GM19240 (cell line): ENCODE data around the gene KLHL15.
"Not testable (repeated sequence)": the region's sequence is repeated elsewhere in the genome, so short reads cannot be mapped to it uniquely, and the experiment has no call there.

Experiments
- DNase-seq: peaks from one replicate; pipeline ENCODE4 v3.0.0; 2011; ENCODE audit warnings: low spot score; ENCODE audit not compliant: insufficient read length

Gene KLHL15, protein sequence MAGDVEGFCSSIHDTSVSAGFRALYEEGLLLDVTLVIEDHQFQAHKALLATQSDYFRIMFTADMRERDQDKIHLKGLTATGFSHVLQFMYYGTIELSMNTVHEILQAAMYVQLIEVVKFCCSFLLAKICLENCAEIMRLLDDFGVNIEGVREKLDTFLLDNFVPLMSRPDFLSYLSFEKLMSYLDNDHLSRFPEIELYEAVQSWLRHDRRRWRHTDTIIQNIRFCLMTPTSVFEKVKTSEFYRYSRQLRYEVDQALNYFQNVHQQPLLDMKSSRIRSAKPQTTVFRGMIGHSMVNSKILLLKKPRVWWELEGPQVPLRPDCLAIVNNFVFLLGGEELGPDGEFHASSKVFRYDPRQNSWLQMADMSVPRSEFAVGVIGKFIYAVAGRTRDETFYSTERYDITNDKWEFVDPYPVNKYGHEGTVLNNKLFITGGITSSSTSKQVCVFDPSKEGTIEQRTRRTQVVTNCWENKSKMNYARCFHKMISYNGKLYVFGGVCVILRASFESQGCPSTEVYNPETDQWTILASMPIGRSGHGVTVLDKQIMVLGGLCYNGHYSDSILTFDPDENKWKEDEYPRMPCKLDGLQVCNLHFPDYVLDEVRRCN

DNA sequence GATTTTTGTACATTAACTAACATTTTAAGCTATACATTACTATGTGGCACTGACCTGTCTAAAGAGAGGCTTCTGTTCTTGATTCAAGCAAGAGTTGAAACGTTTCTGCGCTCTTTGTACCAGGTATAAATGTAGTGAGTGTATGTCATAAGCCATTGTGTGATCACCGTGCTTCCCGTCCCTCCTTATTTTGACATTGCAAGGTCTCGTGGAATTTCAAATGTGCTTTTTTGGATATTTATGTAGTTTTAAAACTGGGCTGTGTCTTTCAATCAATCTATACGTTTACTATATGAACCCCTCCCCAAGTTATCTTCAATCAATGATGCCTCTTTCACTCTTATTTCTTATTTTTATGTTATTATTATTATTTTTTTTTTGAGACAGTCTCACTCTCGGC is at the start of gene KLHL15:
Gene KLHL15 (minus strand): TSS at position 101 of the 400 bp plus-strand sequence. CDS start 20,493 bp downstream, outside the sequence.
- DNase-seq: no peak

DNA sequence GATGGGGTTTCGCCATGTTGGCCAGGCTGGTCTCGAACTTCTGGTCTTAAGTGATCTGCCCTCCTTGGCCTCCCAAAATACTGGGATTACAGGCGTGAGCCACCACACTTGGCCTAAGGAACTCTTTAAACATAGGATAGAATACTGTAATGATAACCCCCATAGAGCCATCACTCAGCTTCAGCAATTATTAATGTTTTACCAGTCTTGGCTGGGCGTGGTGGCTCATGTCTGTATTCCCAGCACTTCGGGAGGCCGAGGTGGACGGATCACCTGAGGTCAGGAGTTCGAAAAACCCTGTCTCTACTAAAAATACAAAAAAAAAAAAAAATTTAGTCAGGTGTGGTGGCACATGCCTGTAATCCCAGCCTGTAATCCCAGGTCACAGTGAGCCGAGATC is 42.9 kb upstream of the KLHL15 start:
- no peak for DNase-seq

- DNase-seq: no peak
Observed at GRCh38 chrX:24063488-24063887, 36.5 kb upstream of the KLHL15 start.

DNA sequence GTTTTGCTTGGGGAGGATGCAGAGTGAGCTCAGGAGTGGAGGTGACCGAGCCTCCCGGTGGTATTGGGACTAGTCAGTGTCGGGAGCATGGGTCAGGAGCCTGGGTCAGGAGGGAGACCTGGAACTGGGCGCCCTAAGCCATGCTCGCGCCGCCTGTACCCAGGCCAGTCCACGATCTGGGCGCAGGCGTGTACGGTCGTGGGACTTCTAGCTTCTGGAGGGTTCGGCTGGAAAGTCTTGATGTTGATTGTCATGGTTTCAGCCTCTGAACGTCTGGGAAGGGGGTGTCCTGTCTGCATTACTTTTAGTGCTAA is 28.0 kb upstream of the KLHL15 start:
- DNase-seq: no peak

DNA sequence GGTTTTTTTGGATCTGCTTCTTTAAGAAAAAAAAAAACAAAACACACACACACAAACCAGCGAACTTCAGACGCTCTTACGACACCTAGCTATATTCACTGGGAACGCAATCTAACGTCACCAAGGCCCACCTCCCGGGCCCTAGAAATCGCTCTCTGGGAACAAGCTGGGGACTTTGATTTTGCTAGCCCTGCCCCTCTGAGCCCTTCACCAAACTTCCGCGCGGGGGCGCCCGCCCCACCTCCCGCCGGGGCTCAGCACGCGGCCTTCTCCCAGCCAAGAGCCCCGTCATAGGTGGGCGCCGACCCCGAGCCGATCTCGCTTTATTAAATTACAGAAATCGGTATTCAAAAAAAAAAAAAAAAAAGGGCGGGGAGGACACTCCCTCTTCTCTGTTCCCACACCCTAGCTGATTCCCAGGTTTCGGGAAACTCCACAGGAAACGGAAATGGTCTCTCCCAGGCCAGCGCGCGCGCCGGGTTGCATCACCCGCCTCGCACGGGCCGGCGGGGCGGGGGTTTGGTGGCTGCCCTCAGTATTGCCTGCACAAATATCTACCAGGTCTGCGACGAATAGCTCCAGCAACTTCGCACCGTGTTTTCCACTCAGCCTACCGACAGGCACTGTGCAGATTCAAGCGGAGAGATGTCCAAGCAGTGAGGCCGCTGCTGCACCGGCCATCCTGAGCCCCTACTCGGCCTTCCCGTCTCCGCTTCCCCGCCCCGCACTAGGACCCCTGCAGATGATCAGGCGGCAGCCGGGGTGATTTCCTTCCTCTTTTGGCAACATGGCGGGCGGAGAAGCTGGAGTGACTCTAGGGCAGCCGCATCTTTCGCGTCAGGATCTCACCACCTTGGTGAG is 27.4 kb upstream of the KLHL15 start, which contains the start of gene EIF2S3:
Gene EIF2S3 (plus strand): TSS at position 775 of the 861 bp plus-strand sequence. CDS start 13 bp downstream, at position 788.
- peak; percentile 58 for DNase-seq

GRCh38 chrX:24050522-24051318 is 23.7 kb upstream of the KLHL15 start:
- DNase-seq: not testable (repeated sequence)

GRCh38 chrX:24049643-24050042 is 22.7 kb upstream of the KLHL15 start:
- DNase-seq: not testable (repeated sequence)

GRCh38 chrX:24046060-24046459 is 19.1 kb upstream of the KLHL15 start:
- not testable (repeated sequence) for DNase-seq

- no peak for DNase-seq
Observed at GRCh38 chrX:24037729-24038128, 10.7 kb upstream of the KLHL15 start.

DNA sequence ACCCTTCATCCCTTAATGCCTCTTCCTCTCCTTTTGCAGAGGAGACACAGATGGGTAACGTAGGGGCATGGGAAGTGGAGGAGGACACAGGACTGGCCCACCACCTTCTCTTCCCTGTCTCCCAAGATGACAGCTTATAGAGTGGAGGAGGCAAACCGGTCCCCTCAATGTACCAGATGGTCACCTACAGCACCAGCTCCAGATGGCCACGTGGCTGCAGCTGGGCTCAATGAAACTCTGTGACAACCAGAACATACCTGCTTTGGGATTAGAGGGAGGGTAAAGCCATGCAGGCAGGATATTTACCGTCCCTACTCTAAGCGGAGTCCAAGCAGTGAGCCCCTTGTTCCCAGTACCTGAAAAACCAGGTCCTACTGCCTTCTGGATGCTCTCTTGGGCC is 7.5 kb upstream of the KLHL15 start:
- no peak for DNase-seq

DNA sequence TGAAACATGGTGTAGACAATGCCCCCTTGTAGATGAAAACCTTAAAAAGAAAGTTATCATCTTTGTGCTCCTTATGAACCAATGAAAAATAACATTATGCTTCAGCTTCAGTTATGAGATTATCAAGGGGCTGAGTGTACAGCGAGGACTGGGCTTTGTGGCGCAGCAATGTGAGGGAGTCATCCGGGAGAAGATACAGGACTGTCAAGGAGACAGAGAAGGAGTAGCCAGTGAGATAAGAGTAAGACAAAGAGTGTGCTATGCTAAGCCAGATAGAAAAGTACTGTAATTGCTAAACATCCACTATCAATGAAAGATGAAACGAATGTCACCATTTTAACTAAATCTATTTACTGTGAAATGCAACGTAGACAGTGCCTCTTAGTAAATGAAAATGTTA is 3.6 kb upstream of the KLHL15 start:
- no peak for DNase-seq

DNA sequence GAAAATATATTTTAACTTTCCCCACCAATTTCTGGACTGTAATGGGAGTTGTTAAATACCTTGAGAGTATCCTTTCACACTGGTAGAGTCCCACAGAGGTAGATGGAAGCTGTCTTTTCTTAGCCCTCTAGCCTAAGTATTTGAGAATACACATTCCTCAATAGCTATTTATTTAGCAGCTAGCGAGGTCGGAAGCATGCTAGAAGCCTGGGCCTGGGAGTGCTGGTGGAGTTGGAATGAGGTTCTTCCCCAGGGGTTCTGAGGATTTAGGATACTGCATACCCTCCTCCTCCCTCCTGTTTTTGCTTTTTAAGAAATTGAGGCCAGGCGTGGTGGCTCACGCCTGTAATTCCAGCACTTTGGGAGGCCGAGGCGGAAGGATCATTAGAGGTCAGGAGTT is 999 bp upstream of the KLHL15 start:
- no peak for DNase-seq

- no peak for DNase-seq
Observed at GRCh38 chrX:24026432-24026831, 554 bp downstream of the KLHL15 start.

DNA sequence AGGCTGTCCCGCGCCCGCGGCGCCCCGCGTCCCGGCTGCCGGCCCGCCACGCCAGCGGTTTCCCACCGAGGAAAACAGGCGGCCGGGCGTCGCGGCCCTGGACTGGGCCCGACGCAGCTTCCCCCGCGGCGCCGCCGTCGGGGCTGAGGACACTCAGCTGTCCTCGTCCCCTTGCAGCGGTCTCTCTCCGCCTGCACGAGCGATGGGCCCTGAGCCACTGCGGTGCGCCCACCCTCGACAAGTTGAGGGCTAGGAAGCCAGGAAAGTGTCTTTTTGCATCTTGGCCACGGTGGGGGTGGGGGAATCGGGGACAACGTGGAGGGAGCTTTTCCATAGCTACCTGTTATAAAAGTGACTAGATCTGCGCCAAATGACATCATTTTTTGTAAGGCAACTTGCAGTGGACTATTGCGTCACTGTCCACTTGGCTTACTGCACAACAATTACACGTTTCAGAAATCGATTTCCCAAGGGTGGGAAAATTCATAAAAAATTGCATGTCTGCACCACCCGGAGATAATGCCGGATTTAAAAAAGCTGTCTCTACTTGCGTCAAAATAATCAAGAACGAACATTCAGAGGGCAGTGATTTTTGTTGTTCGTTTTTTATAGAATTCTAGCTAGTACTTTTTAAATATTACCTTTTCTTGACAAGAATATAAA is 1.1 kb downstream of the KLHL15 start:
- no peak for DNase-seq

DNA sequence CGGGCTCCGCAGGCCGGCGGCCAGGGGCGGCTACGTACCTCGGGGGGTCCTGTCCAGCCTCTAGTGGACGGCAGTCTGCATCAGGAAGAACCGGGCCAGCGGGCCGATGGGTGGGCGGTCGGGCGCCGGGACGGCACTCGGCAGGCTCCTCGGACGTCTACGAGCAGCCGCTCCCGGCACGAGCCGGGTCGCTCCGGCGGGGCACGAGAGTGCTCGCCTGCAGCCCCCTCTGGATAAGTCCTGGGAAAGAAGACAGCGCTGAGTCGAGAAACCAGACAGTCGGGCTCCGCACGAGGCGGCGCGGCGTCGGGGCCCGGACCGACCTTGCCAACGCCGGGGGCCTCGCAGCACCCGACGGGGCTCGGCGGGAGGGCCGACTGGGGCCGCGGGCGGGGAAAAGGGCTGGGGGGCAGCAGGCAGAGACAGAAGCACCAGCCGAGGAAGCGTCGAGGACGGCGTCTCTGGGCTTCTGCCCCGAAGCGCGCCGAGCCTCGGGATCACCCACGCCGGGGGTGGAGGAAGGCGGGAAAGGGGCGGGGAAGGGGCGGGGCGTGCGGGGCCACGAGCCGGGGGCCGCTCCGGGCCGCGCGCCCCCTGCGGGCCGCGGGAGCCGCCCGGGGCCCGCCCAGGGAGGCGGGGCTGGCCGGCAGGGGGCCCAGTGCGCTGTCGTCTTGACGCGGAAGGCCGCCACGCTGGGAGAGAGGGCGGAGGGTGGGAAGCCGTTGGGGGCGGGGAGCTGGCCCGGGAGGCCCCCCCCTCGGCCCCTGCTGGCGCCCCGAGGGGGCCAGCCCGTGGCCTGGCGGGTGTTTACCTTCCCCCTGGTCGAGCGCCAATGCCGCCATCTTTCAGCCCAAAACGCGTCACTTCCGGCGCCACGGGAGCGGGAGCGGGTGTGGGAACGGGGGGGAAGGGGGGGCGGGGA is 1.9 kb downstream of the KLHL15 start:
- DNase-seq: peak; percentile 59

DNA sequence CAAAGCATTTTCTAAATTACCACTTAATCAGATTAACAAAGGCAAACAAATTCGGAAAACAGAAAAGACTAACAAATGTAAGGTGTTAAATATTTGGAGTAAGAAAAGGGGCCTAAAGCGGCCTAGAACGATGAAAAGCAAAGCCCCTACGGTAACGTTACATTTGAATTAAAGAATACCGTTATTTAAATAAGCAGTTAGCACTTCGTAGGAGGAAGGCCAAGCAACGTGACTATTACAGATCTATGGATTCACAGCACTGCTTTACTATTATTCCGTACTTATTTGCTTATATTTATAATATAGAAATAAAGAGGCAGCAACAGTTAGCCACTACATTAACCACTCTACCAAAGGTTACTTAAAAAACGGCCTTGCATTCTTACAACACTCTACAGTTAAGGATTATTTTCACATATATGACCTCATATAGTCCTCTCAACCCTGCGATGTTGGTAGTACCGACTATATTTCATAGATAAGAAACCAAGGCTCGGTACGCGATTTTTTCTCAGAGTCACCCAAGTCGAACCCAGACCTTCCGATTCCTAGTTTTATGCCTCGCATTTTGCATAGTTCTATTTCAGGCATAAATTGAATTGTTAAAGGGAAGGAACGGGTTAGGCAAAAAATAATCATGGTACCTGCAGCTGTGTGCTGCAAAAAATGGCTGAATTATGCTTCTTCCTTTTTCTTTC is 2.9 kb downstream of the KLHL15 start:
- DNase-seq: no peak

- no peak for DNase-seq
Observed at GRCh38 chrX:24023544-24023943, 3.4 kb downstream of the KLHL15 start.

DNA sequence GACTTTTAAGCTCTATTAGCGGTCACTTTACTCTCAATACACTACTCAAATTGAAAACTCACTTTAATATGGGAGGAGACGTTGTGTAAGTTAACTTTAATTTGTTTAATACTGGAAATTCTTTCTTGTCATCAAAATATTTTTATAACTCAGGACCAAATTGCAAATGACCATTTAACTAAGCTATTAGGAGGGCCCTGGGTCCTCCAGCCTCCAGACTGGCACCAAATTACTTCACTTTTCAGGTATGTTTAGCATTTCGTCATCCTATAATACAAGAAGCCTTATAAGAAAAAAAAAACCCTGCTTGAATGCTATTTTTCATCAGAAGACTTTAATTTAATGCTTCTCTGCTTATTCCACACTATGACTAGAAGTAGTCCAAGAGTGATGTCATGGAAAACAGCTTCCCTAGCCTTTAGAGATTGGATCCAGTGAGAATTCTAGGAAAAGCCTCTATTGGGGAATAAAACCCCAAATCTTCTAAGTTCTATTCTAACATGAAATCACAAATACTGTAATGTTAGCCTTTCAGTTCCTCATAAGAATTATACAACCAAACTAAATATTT is 6.6 kb downstream of the KLHL15 start:
- DNase-seq: no peak

DNA sequence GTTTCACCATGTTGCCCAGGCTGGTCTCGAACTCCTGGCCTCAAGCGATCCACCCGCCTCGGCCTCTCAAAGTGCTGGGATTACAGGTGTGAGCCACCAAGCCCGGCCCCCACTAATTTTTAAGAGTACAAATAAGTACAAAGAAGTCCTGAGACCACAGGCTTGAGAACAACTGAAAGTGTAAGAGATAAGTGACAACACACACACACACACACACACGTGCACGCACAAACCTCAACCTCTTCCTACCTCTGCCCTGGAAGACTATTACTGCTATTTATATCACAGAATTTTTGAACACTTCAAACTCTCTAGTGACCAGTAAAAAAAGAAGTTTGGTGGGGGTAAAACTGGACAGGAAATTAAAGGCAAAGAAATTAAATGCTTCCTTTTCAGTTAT is 7.5 kb downstream of the KLHL15 start:
- no peak for DNase-seq
